GM21529 (cell line): Measurements from ENCODE around the gene APP.

Source experiments
- ATAC-seq: cut with Tn5 transposase; IDR thresholded peaks from one replicate; pipeline ENCODE4 v1.9.1; 2021; ENCODE audit not compliant: unreplicated experiment

APP gene

GRCh38 chr21:25985990-25986389 lies 184.6 kb downstream of the APP start:
- no peak for ATAC-seq

GRCh38 chr21:25984538-25984937 lies 186.0 kb downstream of the APP start:
- no peak for ATAC-seq

GRCh38 chr21:25983745-25984144 lies 186.8 kb downstream of the APP start:
- ATAC-seq = no peak

- ATAC-seq = no peak
Observed at GRCh38 chr21:25980710-25981109, 189.9 kb downstream of the APP start.

GRCh38 chr21:25979845-25980616 lies 190.5 kb downstream of the APP start:
- no peak for ATAC-seq

DNA sequence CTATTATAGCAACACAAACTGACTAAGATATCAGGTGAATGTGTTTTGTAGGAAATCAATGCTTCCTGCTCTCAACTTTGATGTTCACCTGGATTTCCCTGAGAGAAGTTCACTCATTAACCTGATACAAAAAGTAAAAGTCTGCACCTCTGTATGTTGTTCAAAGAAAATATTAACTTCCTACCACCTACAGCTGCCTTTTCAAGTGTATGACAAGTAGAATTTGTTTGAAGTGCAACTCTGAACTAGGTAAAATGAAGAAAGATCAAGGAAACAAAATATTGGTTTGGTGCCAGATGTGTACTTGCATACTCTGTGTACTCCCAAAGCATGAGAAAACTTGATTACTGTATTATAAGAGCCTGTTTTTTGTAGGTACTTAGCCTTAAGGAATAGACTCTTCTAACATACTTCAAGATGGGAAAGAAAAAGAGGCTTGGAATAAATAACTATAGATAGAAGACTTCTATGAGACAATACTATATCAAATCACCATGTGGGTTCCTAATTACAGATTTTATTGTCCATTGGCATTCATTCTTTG lies 193.4 kb downstream of the APP start:
- ATAC-seq = no peak

GRCh38 chr21:25974964-25975363 lies 195.6 kb downstream of the APP start:
- no peak for ATAC-seq

- ATAC-seq = no peak
Observed at GRCh38 chr21:25970254-25970930, 200.2 kb downstream of the APP start.

DNA sequence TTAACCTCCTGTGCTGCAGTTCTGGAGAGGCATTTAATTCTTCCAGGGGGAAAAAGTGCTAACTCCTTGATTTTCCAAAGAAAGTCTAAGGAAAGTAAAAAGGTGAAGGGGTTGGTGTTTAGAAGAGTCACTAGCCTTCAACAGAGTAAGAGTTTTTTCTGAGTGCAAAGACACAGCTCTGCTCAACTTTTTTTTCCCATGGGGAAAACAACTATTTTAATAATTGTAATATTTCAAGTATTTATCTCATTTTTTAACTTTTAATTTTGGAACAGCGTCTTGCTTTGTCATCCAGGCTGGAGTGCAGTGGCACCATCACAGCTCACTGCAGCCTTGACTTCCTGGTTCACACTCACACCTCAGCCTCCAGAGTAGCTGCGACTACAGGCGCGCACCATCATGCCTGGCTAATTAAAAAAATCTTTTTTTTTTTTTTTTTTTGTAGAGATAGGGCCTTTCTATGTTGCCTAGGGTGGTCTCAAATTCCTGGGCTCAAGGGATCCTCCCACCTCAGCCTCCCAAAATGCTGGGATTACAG lies 202.6 kb downstream of the APP start:
- peak; percentile 41 for ATAC-seq

DNA sequence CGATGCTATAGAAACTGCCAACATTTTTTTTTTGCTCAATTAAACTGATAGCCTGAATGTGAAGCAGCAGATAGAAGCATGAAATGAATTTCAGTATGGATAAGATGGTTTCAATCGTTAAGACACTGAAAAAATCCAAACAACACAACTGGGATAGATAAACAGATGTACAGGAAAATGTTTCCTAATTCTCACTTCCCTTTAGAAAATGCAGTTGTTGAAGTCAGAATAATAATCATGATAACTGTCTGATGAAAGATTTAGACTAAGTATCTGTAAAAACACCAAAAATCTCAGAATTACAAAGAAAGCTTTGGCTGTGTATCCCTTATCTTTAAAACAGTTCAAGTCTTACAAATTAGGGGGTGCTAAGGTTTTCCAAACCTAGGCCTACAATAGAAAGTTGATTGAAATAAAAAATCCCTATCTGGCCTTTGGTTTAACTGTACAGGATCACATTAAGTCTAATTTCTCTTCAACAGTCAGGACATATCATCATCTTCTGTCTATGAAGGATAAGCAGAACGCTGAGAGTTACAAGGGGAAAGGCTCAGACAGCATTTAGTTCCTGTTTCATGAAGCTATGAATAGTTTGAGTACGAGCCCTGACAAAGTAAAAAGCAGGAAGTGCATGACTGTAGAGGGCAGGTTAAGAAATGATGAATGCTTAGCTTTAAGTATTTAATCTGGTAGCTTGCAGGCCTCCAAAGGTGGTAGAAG lies 203.2 kb downstream of the APP start:
- ATAC-seq = peak; percentile 100

GRCh38 chr21:25965951-25966707 lies 204.4 kb downstream of the APP start:
- no peak for ATAC-seq

DNA sequence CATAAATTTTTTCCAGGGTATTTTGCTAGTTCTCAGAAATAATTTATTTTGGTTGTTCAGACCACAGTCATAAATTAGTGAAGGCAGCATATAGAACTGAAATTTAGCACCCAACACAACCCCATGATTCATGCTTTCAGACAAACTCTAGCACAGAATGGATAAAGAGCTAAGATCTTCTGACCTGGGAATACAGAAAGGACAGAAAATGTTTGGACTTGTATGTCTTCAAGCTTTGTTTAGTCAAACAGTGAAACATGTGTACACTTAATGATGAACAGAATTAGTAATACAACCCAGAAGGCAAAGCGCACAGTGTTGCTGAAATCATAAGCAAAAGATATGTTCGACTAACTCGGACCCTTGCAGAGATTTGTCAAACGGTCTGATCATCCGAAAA lies 205.6 kb downstream of the APP start:
- ATAC-seq = no peak

- no peak for ATAC-seq
Observed at GRCh38 chr21:25964015-25964414, 206.6 kb downstream of the APP start.

GRCh38 chr21:25963181-25963580 lies 207.4 kb downstream of the APP start:
- ATAC-seq = no peak

GRCh38 chr21:25961042-25961441 lies 209.5 kb downstream of the APP start:
- no peak for ATAC-seq

GRCh38 chr21:25960402-25960801 lies 210.2 kb downstream of the APP start:
- ATAC-seq = no peak

DNA sequence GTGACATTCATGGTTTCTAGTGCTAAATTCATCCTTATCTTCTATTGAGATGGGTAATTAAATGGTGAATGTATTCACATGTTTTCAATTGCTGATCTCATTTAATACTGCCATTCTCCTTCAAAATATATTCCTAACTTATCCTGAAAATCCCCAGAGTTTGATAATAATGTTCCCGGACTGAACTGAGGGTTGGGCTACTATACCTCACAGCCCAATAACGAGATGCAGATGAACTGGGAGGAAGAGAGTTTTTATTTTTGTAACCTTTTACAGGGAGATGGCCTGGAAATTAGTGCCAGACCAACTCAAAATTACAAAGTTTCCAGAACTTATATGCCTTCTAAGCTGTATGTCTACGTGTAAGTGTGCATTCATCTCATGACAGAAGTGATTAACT lies 210.8 kb downstream of the APP start:
- ATAC-seq = no peak

DNA sequence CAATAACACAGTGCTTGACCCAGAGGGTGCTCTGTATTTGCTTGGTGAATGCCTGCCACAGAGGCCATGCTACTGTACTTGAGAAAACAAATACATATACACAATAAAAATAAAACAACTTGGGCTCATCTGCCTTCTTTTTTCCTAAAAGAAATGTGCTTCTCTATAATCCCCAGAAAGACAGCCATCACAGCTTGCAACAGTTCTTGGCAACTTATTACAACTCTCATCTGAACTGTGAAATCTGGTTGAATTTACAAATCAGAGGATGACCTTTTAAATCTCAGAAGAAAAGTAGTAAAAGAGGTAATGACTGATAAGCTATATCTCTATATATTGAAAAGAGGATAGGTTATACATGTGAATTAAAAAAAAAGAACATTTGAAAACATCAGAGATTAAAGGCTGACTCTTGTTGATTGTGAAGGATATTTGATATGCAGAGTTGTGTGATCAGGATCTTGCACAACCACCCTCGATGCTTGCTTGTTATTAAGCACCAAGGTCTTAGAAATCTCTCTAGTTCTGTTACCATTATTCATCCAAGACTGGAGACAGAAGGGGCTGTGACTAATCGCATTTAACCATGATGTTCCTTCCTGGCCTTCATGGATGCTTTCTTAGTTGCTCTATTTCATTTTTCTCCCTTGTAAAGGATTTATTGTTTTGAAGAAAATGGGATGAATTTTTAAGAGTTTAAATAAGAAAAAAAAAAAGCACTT lies 213.4 kb downstream of the APP start:
- no peak for ATAC-seq

DNA sequence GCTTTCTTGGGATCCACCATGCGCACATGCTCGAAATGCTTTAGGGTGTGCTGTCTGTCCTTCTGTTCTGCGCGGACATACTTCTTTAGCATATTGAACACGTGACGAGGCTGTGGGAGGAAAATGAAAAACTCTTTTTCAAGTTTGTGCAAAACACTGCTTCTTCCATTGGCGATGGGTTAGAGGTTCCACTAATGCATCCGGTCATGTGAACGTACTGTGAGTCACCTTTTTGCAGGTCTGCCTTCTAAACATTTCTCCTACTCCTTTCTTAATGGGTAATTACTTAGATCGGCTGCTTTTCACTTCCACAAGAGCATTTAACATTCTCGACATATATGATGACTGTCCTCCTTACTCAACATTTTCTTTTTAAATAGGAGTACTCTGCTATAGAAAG lies 214.9 kb downstream of the APP start:
- no peak for ATAC-seq

GRCh38 chr21:25953659-25954058 lies 216.9 kb downstream of the APP start:
- ATAC-seq = no peak
